ENCODE data around the gene MEF2D.

DNA sequence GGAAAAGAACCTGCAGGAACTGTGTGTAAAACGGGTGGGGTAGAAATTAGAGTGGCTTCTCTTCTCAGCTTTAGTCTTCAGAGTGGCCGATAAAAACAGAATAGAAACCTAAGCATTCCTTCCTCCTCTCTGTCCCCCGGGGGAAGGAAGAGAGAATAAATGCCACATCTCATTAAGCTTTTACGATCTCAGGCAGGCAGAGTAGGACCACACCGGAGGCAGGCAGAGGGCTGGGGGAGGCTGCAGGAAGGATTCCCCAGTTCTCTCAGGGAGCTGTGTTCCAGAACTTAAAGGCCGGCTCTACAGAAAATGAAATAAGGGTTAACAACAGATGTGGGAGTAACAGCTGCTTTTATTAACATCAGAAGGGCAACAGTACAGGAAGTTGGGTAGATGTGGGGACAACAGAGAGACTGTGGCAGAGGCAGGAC, 24.5 kb upstream of the MEF2D start:
- TF ChIP-seq, protein P1, sequence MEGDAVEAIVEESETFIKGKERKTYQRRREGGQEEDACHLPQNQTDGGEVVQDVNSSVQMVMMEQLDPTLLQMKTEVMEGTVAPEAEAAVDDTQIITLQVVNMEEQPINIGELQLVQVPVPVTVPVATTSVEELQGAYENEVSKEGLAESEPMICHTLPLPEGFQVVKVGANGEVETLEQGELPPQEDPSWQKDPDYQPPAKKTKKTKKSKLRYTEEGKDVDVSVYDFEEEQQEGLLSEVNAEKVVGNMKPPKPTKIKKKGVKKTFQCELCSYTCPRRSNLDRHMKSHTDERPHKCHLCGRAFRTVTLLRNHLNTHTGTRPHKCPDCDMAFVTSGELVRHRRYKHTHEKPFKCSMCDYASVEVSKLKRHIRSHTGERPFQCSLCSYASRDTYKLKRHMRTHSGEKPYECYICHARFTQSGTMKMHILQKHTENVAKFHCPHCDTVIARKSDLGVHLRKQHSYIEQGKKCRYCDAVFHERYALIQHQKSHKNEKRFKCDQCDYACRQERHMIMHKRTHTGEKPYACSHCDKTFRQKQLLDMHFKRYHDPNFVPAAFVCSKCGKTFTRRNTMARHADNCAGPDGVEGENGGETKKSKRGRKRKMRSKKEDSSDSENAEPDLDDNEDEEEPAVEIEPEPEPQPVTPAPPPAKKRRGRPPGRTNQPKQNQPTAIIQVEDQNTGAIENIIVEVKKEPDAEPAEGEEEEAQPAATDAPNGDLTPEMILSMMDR (IDR thresholded peaks at IDR 0.05; ENCODE audit: insufficient read depth, low read depth, low read length) = no peak
- no peak for TF ChIP-seq EZH2 (IDR thresholded peaks at IDR 0.05; ENCODE audit: insufficient read depth, low read length)
